HEK293T (cell line): Measurements from ENCODE around the gene LTA.

ENCODE experiments used
- ARNT ChIP-seq: fragments of 450-650 bp; IDR thresholded peaks from 2 replicates; pipeline ENCODE4 v1.6.1; 2017; ENCODE audit warnings: mild to moderate bottlenecking
- FOXM1 ChIP-seq: fragments of 450-650 bp; IDR thresholded peaks from 2 replicates; pipeline ENCODE4 v1.6.1; 2017; ENCODE audit warnings: mild to moderate bottlenecking, borderline replicate concordance
- HDGF ChIP-seq: fragments of 450-650 bp; IDR thresholded peaks from 2 replicates; pipeline ENCODE4 v1.6.1; 2017; ENCODE audit warnings: antibody characterized with exemption, borderline replicate concordance
- ZNF384 ChIP-seq: fragments of 450-650 bp; IDR thresholded peaks from 2 replicates; pipeline ENCODE4 v1.6.1; 2016
- TF ChIP-seq, protein P1 (sequence below): fragments of 450-650 bp; IDR thresholded peaks from 2 replicates; pipeline ENCODE4 v1.6.1; 2016

DNA sequence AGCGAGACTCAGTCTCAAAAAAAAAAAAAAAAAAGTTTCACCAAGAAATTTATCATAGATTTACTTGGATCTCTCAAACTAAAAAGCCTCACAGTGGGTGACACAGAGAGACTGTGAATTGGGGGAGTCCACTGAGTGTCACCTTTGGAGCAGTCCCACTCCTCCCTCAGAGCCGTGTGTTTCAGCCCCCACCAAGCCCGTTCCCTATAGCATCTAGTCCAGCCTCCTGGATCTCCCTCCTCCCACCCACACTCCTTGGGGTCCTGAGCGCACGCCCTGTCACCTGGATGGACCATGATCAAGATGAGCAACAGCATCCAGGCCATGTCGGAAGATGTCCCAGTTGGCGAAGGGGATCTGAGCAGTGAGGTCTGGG is 20.3 kb downstream of the LTA start:
- TF ChIP-seq ZNF384: no peak
- no peak for TF ChIP-seq HDGF
- TF ChIP-seq ARNT: no peak
- TF ChIP-seq, protein P1, sequence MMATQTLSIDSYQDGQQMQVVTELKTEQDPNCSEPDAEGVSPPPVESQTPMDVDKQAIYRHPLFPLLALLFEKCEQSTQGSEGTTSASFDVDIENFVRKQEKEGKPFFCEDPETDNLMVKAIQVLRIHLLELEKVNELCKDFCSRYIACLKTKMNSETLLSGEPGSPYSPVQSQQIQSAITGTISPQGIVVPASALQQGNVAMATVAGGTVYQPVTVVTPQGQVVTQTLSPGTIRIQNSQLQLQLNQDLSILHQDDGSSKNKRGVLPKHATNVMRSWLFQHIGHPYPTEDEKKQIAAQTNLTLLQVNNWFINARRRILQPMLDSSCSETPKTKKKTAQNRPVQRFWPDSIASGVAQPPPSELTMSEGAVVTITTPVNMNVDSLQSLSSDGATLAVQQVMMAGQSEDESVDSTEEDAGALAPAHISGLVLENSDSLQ: no peak
- TF ChIP-seq FOXM1: no peak
